Spleen (tissue), 11 donors: Measurements from ENCODE around the gene RNASE8. TPM values are rescaled to one million over a fixed set of nuclear protein-coding genes. Genes with fewer than 3 reads are reported as not detected.

Experiments
- DNase-seq: peaks from one replicate; pipeline ENCODE4 v3.0.0-alpha.2; 2020
- H3K27ac ChIP-seq, 8 donors: fragments of 200-600 bp; sonication (generic) in 7 of 8; 1 replicate in 4 of 8; 2 replicates in 4 of 8; pipeline versions ENCODE4 v1.5.0 to v1.8.0; 2016 to 2021; ENCODE audit warnings: inconsistent platforms in 4 of 8, mild to moderate bottlenecking in 4 of 8, moderate library complexity in 1 of 8
- H3K27me3 ChIP-seq, 7 donors: fragments of 200-600 bp; sonication (generic) in 6 of 7; replicated peaks in 1 of 7; 1 replicate in 4 of 7; 2 replicates in 3 of 7; pipeline versions ENCODE4 v1.5.0 to v1.8.0; 2016 to 2021; ENCODE audit warnings: inconsistent platforms in 3 of 7, mild to moderate bottlenecking in 1 of 7
- H3K36me3 ChIP-seq, 6 donors: fragments of 200-600 bp; sonication (generic) in 5 of 6; 1 replicate in 4 of 6; 2 replicates in 2 of 6; pipeline versions ENCODE4 v1.5.0 to v1.8.0; 2016 to 2021; ENCODE audit warnings: inconsistent platforms in 2 of 6
- H3K4me1 ChIP-seq, 6 donors: fragments of 200-600 bp; sonication (generic) in 5 of 6; 1 replicate in 3 of 6; 2 replicates in 3 of 6; pipeline versions ENCODE4 v1.5.0 to v1.8.0; 2016 to 2021; ENCODE audit warnings: inconsistent platforms in 3 of 6
- H3K4me3 ChIP-seq, 8 donors: fragments of 200-600 bp; sonication (generic) in 7 of 8; 1 replicate in 4 of 8; 2 replicates in 4 of 8; pipeline versions ENCODE4 v1.5.0 to v1.8.0; 2016 to 2021; ENCODE audit warnings: inconsistent platforms in 4 of 8, mild to moderate bottlenecking in 4 of 8, moderate library complexity in 2 of 8
- H3K9me3 ChIP-seq, 8 donors: fragments of 200-600 bp; sonication (generic) in 7 of 8; 1 replicate in 4 of 8; 2 replicates in 4 of 8; pipeline versions ENCODE4 v1.5.0 to v1.8.0; 2016 to 2021; ENCODE audit warnings: inconsistent platforms in 4 of 8
- CTCF ChIP-seq, 11 experiments: fragments of 200-600 bp in 7 of 11; fragments of 450-650 bp in 4 of 11; sonication (generic) in 4 of 11; IDR thresholded peaks in 8 of 11; conservative IDR thresholded peaks in 3 of 11; 1 replicate in 7 of 11; 2 replicates in 4 of 11; pipeline versions ENCODE4 v1.4.0 to v1.8.0; 2016 to 2021; ENCODE audit warnings: antibody characterized with exemption in 11 of 11, inconsistent platforms in 4 of 11, mild to moderate bottlenecking in 1 of 11
- POLR2A ChIP-seq, 3 donors: fragments of 450-650 bp; IDR thresholded peaks; one replicate each; pipeline ENCODE4 v1.5.1; 2017; ENCODE audit warnings: antibody characterized with exemption in 3 of 3, mild to moderate bottlenecking in 1 of 3
- POLR2AphosphoS5 ChIP-seq, 3 donors: sonication (generic); formaldehyde crosslinking; IDR thresholded peaks; one replicate each; pipeline ENCODE4 v1.5.1; 2017; ENCODE audit warnings: antibody characterized with exemption in 3 of 3
- WGBS, 5 donors: extraction: QIAGEN DNeasy Blood & Tissue Kit in 3 of 5; methylation state at CpG; one replicate each; pipeline versions ENCODE4 v1.1.5 to v1.1.7; 2013 to 2018; 5-methylcytosine and 5-hydroxymethylcytosine counted together
- intact Hi-C: fragments of 100-400 bp; cut with DNase I; formaldehyde crosslinking; loops from one replicate; pipeline ENCODE4 v1.15.0; 2023; ENCODE audit warnings: low total_unique reads
- polyA plus RNA-seq, 3 donors: library from polyadenylated mRNA; stranded (reverse); fragments of 200-250 nt; gene quantifications; one replicate each; pipeline ENCODE4 v1.2.1, GENCODE V29; 2013
- total RNA-seq, 7 donors: library from RNA; depleted of rRNA in 3 of 7; stranded (reverse); fragments of >200 nt in 3 of 7; fragmentation: NEBNext Ultra II Directional in 4 of 7; extraction: Animal tissue kit (Norgen Biotek cat#: 25700) in 4 of 7; gene quantifications; one replicate each; pipeline versions ENCODE4 v1.1.0 to v1.2.1, GENCODE V29; 2016 to 2021
- donor health status: healthy with polysubstance abuse.
- donor health status: DM: no; HTN: no; CAD: no; lungs with moderate emphysema.
- donor health status: DM: no; HTN: no; CAD: no.
- donor health status: Bipolar disorder and iron deficiency.
- donor health status: healthy.
- donor health status: DM: no; HTN: no; CAD: no.
- donor health status: DM: yes; HTN: yes; CAD: no.

Gene RNASE8
- total and polyA plus RNA-seq, 10 donors: not detected

GRCh38 chr14:21025371-21026273 is 32.0 kb upstream of the RNASE8 start:
- TF ChIP-seq POLR2A (IDR thresholded peaks at IDR 0.05) (no peak), POLR2AphosphoS5 (IDR thresholded peaks at IDR 0.05) (peak in 2 of 3 donors; percentile 5 to 24), CTCF (IDR thresholded peaks at IDR 0.05 in 8 of 11, conservative IDR thresholded peaks at IDR 0.05 in 3 of 11) (peak in 1 of 11 experiments; percentile 1)
- H3K36me3 ChIP-seq: peaks cover 0 to 16% (median 5%) of the 10 kb centered on the region in 6 donors
- H3K27ac ChIP-seq: peak overlapping the region; percentile 66 to 93 (median 85)
- peaks cover 8 to 62% (median 38%) of the 10 kb centered on the region in 6 donors for H3K4me1 ChIP-seq
- H3K4me3 ChIP-seq: peak overlapping the region; percentile 76 to 90 (median 80)
- peaks cover 0 to 31% (median 0%) of the 10 kb centered on the region in 7 donors for H3K27me3 ChIP-seq
- intact Hi-C loops: no loop called here
- DNase-seq: peak; percentile 83
- no peaks in the 10 kb centered on the region for H3K9me3 ChIP-seq
- WGBS, 5 donors: 7 to 16% (median 12%) methylated on average over 44 to 58 of the region's 58 CpGs

GRCh38 chr14:21026274-21026987 is 31.2 kb upstream of the RNASE8 start:
- intact Hi-C loops: no loop called here
- 81 to 84% (median 81%) methylated on average over 7 of the region's 7 CpGs for WGBS, 5 donors
- peaks cover 8 to 54% (median 30%) of the 10 kb centered on the region in 6 donors for H3K4me1 ChIP-seq
- peaks cover 0 to 8% (median 2%) of the 10 kb centered on the region in 6 donors for H3K36me3 ChIP-seq
- no peak for DNase-seq
- peaks cover 0 to 31% (median 0%) of the 10 kb centered on the region in 7 donors for H3K27me3 ChIP-seq
- TF ChIP-seq POLR2A (IDR thresholded peaks at IDR 0.05): no peak
- TF ChIP-seq POLR2AphosphoS5 (IDR thresholded peaks at IDR 0.05): no peak
- H3K27ac ChIP-seq: peak overlapping the region in 6 of 8 donors; percentile 4 to 93 (median 87)
- H3K4me3 ChIP-seq: peak overlapping the region in 1 of 8 donors; percentile 90
- H3K9me3 ChIP-seq: no peaks in the 10 kb centered on the region

- Histone ChIP-seq H3K9me3 (no peaks in the 10 kb centered on the region), H3K4me1 (peaks cover 8 to 49% (median 29%) of the 10 kb centered on the region in 6 donors), H3K27me3 (peaks cover 0 to 31% (median 0%) of the 10 kb centered on the region in 7 donors), H3K36me3 (peaks cover 0 to 3% (median 0%) of the 10 kb centered on the region in 6 donors), H3K4me3 (no peak overlapping the region), H3K27ac (peak overlapping the region in 6 of 8 donors; percentile 4 to 93 (median 87))
- DNase-seq: no peak
- intact Hi-C loops: no loop called here
- TF ChIP-seq CTCF (IDR thresholded peaks at IDR 0.05 in 8 of 11, conservative IDR thresholded peaks at IDR 0.05 in 3 of 11): no peak
- no peak for TF ChIP-seq POLR2A (IDR thresholded peaks at IDR 0.05)
- no peak for TF ChIP-seq POLR2AphosphoS5 (IDR thresholded peaks at IDR 0.05)
- WGBS, 5 donors: 48 to 72% (median 57%) methylated on average over 3 of the region's 3 CpGs
Observed at GRCh38 chr14:21026988-21027315, 30.7 kb upstream of the RNASE8 start.

- Histone ChIP-seq H3K36me3 (no peaks in the 10 kb centered on the region), H3K27ac (no peak within 1 kb of the TSS), H3K27me3 (peaks cover 0 to 10% (median 0%) of the 10 kb centered on the region in 7 donors), H3K4me1 (peaks cover 0 to 19% (median 4%) of the 10 kb centered on the region in 6 donors), H3K9me3 (no peaks in the 10 kb centered on the region), H3K4me3 (no peak within 1 kb of the TSS)
- WGBS, 5 donors: 91 to 98% (median 94%) methylated on average over 5 of the region's 5 CpGs
- no peak for TF ChIP-seq POLR2A (IDR thresholded peaks at IDR 0.05)
- intact Hi-C loops: no loop called here
- DNase-seq: no peak
Observed at GRCh38 chr14:21029917-21030316, 27.7 kb upstream of the RNASE8 start, which contains the start of gene TPPP2. TSS of gene TPPP2 (plus strand) at chr14:21030217. CDS start at chr14:21030582, 365 bp downstream.
